ENCODE data around the gene TMEM156. TPM values are rescaled to one million over a fixed set of nuclear protein-coding genes. Genes with fewer than 3 reads are reported as not detected.

TMEM156 gene, protein sequence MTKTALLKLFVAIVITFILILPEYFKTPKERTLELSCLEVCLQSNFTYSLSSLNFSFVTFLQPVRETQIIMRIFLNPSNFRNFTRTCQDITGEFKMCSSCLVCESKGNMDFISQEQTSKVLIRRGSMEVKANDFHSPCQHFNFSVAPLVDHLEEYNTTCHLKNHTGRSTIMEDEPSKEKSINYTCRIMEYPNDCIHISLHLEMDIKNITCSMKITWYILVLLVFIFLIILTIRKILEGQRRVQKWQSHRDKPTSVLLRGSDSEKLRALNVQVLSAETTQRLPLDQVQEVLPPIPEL
- polyA plus RNA-seq (2013, experiment 1 of 2; ENCODE audit: insufficient read length): not detected
- polyA plus RNA-seq (2013, experiment 2 of 2; ENCODE audit: insufficient read length): not detected

DNA sequence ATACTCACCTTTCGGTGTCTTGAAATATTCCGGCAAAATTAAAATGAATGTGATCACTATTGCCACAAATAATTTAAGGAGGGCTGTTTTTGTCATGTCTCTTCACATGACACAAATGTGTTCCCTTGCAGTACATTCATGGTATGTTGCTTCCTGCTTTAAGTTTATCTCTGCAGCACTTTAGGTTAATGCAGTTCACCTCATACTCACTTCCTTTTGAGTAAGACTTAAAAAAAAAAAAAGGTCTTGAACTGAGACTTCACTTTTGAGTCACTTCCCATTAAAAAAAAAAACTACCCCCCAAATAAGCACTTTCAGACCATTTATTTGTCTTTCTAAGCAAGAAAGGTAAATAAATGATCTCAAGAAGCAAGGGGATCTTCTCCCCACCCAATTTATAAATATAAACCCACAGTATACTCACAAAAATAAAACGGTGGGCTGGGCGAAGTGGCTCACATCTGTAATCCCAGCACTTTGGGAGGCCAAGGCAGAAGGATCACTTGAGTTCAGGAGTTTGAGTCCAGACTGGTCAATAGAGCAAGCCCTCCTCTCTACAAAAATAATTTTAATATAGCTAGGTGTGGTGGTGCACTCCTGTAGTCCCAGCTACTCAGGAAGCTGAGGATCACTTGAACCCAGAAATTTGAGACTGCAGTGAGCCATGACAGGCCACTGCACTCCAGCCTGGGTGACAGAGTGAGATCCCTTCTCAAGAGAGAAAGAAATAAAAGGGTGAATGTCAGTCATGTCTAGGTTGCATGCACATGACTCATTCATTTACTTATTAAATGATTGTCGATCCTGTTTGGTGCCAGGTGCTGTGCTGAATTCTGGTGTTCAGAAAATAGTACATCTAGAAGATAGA is at the start of gene TMEM156:
Gene TMEM156 (minus strand): TSS at position 192 of the 868 bp plus-strand sequence. CDS start 96 bp downstream, at position 96.
- DNase-seq: peak; percentile 22

DNA sequence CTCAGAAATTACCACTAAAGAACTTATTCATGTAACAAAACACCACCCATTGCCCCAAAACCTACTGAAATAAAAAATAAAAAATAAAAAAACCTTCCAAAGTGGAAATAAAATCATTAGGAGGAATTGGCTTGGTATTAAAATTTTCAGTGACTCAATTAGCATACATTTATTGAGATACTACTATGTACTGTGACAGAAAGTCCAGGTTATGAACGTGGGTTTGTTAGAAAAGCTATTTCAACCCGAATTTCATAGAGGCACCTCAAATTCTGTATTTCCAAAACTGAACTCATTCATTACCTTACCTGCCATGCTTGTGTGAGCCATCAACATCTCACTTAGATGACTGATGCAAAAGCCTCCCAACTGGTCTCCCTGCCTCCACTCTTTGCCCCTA is 46.6 kb upstream of the TMEM156 start:
- no peak for DNase-seq

DNA sequence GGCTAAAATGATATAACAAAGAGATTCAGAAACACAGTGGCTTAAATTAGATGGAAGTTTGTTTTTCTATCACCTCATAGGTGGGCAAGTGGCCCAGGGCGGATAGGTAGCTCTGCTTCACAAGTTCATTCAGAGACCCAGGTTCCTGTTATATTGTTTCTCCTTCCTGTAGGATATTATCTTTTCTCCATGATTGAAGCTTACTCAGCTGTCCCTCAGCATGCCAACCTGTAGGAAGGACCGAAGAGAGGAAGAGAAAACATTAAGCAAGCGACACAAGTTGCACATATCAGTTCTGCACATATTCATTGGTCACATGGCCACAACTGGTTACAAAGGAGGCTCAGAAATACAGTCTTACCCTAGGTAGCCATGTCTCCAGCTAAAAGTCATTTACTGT is 36.7 kb upstream of the TMEM156 start:
- no peak for DNase-seq

DNA sequence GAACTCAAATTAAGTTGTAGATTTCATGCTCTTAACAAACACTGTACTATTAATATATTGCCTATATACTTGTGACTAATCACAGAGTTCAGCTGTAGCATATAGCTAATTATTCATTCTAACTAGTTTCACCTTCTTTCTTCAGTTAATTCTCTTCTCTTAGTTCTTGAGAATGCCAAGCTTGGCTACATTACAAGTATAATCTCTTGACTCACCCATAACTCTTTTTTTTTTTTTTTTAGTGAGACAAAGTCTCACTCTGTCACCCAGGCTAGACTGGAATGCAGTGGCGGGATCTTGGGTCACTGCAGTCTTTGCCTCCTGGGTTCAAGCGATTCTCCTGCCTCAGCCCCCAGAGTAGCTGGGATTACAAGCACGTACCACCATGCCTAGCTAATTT is 35.2 kb upstream of the TMEM156 start:
- DNase-seq: peak; percentile 26

DNA sequence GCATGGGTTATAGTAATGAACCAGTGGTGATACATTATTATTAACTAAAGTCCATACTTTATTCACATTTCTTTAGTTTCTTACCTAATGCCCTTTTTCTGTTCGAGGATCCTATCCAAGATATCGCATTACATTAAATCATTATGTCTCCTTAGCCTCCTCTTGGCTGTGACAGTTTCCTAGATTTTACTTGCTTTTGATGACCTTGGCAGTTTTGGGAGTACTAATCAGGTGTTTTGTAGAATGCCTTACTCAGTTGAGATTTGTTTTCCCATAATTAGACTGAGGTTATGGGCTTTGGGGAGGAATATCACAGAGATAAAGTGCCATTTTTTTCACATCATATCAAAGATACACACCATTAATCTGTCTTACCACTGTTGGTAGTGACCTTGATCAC is 34.8 kb upstream of the TMEM156 start:
- DNase-seq: no peak

DNA sequence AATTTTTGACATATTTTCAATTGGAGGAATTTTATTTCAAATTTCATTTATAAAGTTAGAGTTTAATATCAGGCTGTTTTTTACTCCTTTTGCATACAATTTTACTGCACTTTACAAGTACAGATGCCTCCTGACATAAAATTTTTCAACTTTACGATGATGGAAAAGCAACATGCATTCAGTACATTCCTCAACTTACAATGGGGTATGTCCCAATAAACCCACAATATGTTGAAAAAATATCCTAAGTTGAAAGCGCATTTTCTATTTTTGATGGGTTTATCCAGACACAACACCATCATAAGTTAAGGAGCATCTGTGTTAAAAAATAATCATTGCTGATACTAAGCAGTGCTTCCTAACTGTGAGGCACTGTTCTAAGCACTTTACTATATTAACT is 34.2 kb upstream of the TMEM156 start:
- no peak for DNase-seq

DNA sequence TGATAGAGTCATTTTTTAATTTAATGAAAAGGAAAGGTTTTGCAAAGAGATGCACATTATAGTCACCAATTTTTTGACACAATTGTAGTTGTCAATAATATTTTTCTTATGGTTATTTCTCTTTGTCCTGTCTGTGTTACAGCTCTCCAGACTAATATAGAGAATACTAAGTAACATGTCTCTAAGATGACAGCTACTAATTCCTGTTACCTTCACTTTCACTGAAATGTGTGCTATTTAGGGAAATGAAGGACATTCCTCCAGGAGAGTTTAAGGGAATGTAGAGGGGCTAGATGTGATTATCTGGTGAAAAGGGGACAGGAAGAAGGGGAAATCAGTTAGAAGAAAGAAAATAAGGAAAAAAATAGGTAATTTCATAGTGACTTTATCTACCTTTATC is 31.2 kb upstream of the TMEM156 start:
- no peak for DNase-seq

DNA sequence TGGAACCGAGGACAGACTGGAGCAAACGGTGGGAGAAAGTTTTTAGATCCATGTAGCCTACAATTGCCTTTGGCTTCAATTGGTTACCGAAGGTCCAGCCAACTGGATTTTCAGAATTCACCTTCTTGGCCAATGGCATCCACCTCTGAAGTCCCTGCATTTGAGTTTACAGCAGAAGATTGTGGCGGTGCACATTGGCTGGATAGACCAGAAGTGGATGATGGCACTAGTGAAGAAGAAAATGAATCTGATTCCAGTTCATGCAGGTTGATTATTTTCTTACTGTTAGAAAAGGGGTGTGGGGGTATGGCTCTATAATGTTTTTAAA is 30.5 kb upstream of the TMEM156 start:
- no peak for DNase-seq

DNA sequence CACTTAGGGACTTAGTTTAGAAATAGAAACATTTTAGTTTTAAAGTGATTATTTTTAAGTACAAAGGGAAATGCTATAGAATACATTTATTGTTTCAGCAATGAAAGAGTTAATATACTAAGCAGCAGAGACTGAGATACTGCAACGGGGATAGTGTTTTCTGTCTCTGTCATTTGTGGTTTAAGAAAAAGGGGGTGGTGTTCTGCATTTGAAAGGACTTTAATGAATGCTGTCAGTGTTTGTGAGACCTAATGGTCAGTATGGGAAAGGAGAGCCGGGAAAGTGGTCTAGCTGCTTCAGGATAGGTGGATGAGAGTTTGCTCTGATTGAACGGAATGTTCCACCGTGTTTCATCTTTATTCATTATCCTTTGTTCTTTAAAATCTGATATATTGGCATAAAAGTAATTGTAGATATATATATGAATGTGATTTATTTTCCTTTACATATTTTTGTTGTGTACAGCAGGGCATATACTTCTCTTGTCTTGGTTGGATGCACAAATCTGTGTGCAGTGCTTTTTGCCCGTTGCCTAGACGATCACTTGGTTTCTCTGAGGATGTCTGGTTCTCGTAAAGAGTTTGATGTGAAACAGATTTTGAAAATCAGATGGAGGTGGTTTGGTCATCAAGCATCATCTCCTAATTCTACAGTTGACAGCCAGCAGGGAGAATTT is 30.0 kb upstream of the TMEM156 start, which contains the start of gene KLHL5:
Gene KLHL5 (plus strand): TSS at position 139 of the 676 bp plus-strand sequence. CDS start 421 bp downstream, at position 560.
- peak; percentile 11 for DNase-seq

DNA sequence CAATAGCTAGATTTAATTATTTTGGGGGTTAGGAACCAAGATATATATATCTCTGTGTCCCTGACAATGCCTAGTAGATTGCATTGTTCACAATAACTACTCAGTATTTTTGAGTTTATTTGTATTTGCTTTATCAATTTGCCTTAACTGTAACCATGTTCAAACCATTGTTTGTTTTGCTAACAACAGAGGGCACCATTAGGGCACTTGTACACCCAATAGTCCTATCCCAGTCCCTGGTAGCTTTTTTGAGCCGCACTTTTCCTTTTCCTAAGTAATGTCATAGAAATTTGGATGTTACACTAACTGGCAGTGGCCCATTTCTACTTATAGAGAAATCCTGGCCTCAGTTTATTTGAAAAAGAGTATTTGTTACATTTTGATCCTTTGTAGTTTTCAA is 29.2 kb upstream of the TMEM156 start:
- DNase-seq: no peak

DNA sequence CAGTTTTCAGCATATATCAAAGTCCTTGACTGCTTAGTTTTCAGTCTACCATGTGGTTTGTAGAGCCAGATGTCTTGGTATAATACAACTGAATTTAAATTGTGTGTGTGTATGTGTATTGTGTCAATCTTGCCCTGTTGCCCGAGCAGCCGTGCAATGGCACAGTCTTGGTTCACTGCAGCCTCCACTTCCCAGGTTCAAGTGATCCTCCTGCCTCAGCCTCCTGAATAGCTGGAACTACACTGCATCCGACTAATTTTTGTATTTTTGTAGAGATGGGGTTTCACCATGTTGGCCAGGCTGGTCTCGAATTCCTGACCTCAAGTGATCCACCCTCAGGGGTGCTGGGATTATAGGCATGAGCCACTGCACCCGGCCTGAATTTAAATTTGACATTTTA is 23.8 kb upstream of the TMEM156 start:
- DNase-seq: no peak

DNA sequence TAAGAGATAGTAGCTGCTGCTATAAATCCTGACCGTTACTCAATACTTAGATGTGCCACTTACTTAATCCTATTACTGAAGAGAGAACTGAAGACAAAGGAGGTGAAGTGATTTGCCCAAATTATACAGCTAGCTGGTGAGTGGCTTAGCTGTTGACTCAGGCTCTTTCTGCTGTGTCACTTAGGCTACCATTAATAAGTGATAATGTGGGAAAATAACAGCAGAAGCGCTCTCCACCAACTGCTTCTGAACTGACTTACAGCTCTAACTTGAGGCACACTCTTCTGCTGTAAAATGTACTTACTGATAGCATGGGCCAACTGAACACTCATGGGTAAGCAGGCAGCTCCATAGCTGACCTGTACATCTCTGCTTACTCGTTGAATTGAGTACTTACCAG is 22.3 kb upstream of the TMEM156 start:
- no peak for DNase-seq

DNA sequence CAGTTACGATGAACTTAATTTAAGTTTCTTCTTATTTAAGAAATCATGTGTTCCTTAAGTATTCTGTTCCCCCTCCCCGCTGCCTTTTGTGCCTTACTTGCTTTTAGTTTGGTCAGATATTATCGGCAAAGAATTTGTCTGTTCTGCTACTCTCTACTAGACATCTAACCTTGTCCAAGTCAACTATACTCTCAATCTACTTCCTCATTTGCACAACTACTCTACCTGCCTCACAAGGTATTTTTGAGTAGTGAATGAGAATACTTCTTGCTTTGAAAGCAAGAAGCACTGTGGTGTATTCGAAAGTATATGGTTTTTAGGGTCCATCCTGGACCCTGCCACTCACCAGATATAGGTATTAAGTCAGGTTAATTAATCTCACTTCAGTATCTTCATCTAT is 21.8 kb upstream of the TMEM156 start:
- no peak for DNase-seq

DNA sequence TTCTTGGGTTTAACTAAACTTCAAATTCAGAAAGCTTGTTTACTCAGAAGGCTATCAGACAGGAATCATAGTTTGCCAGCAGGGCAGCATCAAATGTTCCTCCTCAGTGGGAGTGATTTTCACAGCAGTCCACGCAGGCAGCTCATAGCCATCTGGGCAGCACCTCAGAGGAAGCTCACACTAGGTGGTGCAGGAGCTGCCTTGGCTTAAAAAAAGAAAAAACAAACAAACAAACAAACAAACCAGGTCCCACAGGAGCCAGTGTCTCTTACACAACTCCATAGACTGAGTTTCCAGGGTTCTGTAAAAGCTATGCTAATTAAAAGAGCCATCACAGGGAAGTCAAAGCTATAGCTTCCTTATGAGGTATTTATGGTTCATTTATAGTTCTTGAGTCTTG is 19.3 kb upstream of the TMEM156 start:
- DNase-seq: no peak

DNA sequence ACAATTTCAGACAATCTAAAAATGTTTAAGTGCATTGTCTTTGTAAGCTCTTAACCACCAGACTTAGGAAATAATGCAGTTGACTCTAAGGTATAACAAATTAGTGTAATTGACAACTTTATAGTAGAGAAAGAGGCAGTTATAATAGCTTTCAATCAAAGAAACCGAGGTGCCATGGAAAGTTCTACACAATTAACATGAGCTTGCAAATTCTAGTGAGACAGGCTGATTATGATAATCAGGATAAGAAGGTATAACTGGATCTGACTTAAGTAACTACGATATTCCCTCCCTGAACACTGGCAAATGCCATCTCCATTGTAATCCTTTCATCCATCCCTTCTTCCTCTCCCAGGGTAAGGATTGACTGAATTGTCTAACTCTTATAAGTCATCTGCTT is 18.4 kb upstream of the TMEM156 start:
- DNase-seq: no peak

DNA sequence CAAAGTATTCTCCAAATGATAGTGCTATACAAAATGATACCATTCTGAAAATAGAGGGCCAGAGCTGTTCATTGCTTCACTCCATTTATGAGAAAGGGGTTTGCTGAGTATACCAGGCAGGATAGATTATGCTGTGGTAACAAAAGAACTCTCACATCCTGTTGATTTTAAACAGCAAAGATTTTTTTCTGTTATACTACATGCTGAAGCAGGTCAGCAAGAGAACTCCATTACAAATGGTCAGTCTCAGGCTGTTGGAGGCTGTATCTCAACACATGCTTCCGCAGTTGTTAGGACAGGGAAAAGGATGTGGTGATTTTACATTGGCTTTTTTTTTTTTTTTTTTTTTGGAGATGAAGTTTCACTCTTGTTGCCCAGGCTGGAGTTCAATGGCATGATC is 16.1 kb upstream of the TMEM156 start:
- no peak for DNase-seq

DNA sequence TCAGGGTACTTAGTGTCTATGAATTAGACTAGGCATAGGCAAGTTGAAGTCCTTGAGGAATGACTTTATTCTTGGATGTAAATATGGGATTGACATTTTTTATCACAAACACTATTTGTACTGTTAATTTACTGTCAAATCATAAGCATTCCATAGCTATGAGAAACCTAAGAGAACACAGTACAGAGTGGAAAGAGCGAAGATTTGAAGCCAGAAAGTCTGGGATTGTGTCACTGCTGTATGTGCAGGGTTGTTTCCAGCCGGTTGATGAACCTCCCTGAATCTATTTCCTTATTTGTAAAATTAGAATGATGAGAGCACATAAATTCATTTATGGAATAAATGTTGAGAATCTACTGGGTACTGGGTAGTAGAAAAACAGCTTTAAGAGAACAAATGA is 15.5 kb upstream of the TMEM156 start:
- peak; percentile 38 for DNase-seq

DNA sequence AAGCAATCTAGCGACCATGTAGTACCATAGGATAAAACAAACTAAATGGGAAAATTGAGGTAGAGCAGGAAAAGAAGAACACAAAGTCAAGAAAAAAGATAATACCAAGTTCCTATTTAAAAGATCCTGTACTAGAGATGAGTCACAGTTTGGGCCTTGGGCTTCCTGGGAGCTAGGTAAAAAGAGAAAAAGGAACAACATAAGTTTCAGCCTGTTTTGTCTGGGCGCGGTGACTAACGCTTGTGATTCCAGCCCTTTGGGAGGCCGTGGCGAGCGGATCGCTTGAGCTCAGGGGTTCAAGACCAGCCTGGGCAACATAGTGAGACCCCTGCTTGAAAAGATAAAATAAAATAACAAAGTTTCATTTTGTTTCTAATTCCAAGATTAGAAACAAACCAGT is 14.0 kb upstream of the TMEM156 start:
- DNase-seq: no peak

DNA sequence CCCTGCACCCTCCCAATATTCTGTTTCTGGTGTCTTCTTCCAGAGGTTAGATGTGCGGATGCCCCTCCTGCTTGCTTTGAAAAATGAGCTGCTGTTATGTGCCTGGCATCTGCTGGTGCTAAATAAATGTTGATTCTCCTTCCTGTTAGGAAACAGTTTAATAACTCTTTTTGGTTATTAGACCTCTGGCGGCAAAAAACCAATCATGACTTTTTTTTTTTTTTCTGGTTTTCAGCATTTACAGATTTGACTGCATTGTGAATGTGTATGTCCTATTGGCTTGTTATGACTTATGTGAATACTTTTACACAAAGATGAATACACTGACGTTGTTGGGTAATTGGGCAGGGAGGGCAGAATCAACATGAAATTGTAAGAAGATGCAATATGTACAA is 13.6 kb upstream of the TMEM156 start:
- peak; percentile 29 for DNase-seq

DNA sequence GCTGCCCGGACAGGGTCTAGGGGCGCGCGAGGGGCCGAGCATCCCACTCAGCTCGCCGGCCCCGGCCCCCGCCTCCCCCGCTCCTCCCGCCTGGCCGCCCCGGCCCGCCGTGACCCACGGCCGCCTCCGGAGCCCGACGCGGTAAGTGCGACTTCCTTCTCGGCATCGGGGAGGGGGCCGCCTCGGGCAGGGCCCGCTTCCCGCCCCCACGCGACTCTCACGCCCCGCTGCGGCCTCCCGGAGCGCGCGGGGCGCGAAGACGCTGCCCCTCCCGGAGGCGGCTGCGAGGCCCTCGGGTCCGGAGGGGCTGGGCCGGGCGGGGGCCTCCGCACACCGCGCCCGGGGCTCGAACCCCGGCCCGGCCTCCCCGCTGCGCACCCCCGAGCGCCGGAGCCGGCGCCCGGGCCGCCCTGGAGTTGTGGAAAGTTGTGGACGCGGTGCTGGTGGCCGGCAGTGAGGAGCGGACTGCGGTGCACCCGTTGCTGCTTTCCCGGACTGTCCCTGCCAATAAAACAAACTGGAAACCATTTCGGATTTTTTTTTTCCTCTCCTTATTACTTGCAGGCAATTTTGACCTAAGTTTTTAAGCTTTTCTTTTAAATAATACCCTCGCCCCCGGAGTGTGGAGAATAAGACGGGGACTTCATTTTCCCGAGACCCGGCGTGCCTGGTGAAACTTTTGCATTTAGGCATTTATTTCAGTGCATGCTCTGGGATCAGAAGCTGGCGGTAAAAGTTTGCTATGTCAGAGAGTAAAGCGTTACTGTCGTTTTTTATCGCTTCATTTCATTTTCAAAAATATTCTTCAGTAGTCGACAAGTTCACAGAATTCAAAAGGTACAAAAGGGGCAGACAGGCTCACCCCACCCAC is 13.0 kb upstream of the TMEM156 start:
- DNase-seq: peak; percentile 32

DNA sequence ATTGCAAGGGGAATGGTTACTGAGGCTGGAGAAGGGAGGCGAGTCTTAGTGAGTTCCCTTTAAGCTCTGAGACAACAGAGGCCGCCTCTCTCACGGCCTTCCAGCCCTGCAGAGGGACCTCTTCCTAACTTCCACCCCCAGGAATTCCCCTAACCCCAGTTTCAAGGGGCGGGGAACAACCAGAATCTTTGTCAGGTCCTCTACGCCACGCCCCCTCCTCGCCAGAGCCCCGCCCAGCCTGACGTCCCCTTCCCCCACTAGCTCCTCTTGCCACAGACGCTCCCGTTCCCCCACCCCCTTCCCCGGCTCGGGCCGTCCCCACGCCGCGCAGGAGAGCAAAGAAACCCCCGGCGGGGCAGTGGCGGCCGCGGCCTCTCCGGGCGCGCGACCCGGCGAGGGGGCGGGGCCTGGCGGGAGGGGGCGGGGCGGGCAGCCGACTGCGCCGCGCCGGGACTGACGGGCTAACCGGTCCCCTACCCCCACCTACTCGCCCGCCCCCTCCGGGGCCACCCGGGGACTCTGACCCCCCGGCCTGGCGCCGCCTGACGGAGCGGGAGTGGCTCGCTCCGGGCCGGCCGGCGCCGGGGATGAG is 12.3 kb upstream of the TMEM156 start:
- peak; percentile 92 for DNase-seq

DNA sequence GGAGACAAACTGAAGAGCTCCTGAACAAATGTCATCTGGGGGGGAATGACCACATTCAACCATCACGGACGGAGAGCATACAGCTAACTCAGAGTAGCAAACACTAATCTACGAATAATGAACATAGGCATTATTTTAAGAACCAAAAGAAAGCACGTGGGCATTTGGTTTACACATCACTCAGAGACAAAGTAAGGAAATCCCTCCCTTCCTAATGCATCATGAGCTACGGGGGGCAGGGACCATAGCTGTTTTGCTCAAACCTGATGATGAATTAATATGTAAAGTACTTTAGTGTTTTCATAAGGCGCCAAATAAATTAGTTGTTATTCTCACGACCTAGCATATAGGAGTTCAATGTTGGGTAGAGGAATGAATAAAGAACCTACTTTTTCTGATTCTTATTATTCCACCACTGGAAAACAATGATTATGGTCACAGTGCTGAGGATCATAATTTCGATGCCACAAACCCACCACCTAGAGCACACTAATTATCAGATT is 11.7 kb upstream of the TMEM156 start:
- DNase-seq: peak; percentile 24
